Measurements from ENCODE around the gene DYSF.
A peak's percentile ranks its signal among the peaks of the same experiment; 100 is the strongest.

DYSF gene

DNA sequence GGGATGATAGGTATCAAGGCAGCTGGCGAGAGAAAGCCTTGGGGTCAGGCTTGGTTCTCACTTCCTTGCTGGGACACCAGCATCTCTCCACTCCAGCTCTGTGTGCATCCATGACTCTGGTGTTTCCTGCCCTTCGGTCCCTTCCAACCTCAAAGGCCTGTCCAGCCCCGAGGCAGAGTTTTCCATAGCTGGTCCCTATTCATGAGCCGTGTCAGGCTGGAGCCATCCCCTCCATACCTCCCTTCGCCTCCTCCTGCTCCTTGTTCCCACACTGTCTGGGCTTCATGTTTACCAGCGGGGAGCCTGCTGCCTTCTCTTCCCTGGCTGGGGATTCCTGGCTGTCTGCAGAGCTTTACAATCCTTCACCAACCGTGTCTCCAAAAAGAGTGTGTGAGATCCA, 51.2 kb downstream of the DYSF start:
- in situ Hi-C loops (cut with MboI; ENCODE audit: low pct_unique_long_range_greater_than_20kb, low sequenced_read_pairs, unreplicated experiment), result no loop called here
- no peak for DNase-seq (ENCODE audit: low spot score)

DNA sequence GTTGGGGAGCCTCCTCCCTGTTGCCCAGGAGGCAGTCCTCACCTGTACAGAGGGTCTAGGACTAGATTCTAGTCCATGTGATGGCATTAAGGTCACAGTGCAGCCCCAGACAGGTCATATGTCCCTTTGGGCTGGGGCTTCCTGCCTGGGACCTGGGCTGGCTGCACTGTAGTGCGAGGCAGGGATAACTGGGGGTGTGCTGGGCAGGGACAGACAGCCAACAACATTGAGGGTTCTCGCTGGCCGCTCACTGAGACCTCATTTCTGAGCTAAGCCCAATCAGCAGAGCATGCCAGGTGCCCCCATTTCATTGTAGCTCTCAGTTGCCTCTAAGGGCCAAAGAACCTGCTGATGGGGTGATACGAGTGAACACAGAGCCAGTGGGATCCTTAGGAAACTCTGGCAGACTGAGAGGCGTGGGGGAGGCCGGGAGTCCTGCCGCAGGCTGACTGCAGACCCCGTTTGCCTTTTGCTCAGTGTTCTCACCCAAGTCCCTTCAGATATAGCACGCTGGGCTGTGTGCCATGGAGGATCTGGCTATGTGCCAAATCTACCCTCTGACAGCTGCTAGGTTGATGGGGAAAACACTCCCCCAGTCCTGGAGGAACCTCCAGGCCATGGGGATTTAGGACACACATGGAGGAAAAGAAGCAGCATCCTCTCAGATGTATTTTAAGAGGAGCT, 51.9 kb downstream of the DYSF start:
- in situ Hi-C loops (cut with MboI; ENCODE audit: low pct_unique_long_range_greater_than_20kb, low sequenced_read_pairs, unreplicated experiment), result no loop called here
- TF ChIP-seq, protein P1, sequence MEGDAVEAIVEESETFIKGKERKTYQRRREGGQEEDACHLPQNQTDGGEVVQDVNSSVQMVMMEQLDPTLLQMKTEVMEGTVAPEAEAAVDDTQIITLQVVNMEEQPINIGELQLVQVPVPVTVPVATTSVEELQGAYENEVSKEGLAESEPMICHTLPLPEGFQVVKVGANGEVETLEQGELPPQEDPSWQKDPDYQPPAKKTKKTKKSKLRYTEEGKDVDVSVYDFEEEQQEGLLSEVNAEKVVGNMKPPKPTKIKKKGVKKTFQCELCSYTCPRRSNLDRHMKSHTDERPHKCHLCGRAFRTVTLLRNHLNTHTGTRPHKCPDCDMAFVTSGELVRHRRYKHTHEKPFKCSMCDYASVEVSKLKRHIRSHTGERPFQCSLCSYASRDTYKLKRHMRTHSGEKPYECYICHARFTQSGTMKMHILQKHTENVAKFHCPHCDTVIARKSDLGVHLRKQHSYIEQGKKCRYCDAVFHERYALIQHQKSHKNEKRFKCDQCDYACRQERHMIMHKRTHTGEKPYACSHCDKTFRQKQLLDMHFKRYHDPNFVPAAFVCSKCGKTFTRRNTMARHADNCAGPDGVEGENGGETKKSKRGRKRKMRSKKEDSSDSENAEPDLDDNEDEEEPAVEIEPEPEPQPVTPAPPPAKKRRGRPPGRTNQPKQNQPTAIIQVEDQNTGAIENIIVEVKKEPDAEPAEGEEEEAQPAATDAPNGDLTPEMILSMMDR (IDR thresholded peaks at IDR 0.05; ENCODE audit: extremely low read depth, insufficient read depth, missing control alignments), result no peak

More for the DNA sequence above, 51.2 kb downstream of the DYSF start:
- TF ChIP-seq, protein P1 (IDR thresholded peaks at IDR 0.05; ENCODE audit: extremely low read depth, insufficient read depth, missing control alignments), result no peak

DNA sequence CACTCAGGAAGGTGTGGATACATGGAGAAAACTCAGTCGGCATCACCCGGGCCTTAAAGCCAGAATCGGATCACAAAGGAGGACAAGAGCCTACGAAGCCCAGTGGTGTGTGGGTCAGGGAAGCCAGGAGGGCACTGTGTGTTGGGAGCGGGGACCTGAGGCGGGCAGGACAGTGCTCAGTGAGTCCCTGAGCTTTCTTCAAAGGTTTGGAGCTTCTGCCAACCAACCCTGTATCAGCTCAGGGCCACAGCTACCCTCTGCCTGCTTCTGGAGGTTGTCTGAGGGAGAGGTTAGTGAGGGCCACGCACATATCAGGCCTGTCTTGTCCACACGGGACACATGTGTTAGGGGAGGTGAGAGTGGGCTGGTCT, 52.4 kb downstream of the DYSF start:
- in situ Hi-C loops (cut with MboI; ENCODE audit: low pct_unique_long_range_greater_than_20kb, low sequenced_read_pairs, unreplicated experiment), result no loop called here
- no peak for DNase-seq (ENCODE audit: low spot score)
- TF ChIP-seq, protein P1 (IDR thresholded peaks at IDR 0.05; ENCODE audit: extremely low read depth, insufficient read depth, missing control alignments), result no peak

More for the DNA sequence above, 51.9 kb downstream of the DYSF start:
- no peak for DNase-seq (ENCODE audit: low spot score)

DNA sequence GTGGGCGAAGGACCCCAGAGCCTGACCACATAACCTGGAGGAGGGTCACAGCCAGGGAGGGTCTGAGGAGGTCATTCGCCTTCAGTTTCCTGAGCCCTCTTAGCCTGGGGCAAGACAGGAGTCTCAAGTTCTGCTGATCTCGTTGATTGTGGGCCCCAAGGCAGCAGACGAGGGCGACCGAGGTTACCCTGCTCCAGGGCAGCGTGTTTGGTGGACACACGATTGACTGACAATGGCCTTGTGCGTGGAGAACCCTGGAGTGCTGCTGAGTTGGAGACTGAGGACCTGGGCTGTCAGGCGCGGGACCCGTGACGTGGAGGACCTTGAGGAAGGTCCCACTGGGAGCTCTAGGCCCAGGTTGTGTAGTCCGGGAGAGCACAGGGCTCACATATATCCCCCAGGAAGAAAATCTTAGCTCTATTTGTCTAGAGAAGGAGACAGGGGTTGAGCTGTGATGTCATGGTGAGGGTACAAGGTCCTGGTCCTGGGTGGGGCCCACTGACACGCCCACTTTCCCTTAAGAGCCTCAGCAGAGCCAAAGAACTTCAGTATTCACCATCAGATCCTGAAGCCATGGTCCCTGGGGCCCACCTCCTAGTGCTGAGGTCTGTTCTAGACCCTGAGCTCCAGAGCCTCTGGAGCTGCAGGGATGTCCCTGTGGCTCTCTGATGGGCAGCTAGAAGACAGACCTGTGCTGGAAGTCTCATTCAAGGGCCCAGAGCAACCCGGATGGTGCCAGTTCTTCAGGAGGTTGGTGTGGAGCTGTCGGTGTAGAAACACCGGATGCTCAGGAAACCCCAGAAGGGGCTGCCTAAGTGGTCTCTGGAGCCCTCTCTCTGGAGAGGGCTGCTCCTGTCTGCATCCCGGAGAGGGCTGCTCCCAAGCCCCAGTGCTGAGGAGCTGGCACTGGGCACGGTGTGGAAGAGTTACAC, 53.1 kb downstream of the DYSF start:
- DNase-seq (ENCODE audit: low spot score), result no peak
- TF ChIP-seq, protein P1 (IDR thresholded peaks at IDR 0.05; ENCODE audit: extremely low read depth, insufficient read depth, missing control alignments), result no peak
- in situ Hi-C loops (cut with MboI; ENCODE audit: low pct_unique_long_range_greater_than_20kb, low sequenced_read_pairs, unreplicated experiment), result no loop called here

DNA sequence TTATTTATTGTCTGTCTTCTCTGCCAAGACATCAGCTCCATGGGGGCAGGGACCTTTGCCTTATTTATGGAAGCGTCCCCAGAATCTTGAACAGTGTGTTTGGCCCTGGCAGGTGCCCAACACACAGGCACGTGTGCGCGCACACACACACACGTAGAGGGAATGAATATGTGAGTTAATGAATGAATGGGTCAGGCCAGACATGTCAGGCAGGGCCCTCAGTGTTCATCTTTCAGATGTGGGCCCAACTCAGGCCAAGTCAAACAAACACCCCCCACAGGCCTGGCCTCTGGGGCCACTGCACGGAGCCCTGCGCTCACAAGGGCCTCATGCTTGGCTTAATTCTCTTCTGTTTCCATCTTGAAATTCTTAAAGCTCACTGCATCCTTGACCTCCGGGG, 54.1 kb downstream of the DYSF start:
- no peak for DNase-seq (ENCODE audit: low spot score)
- TF ChIP-seq, protein P1 (IDR thresholded peaks at IDR 0.05; ENCODE audit: extremely low read depth, insufficient read depth, missing control alignments), result no peak
- in situ Hi-C loops (cut with MboI; ENCODE audit: low pct_unique_long_range_greater_than_20kb, low sequenced_read_pairs, unreplicated experiment), result no loop called here

DNA sequence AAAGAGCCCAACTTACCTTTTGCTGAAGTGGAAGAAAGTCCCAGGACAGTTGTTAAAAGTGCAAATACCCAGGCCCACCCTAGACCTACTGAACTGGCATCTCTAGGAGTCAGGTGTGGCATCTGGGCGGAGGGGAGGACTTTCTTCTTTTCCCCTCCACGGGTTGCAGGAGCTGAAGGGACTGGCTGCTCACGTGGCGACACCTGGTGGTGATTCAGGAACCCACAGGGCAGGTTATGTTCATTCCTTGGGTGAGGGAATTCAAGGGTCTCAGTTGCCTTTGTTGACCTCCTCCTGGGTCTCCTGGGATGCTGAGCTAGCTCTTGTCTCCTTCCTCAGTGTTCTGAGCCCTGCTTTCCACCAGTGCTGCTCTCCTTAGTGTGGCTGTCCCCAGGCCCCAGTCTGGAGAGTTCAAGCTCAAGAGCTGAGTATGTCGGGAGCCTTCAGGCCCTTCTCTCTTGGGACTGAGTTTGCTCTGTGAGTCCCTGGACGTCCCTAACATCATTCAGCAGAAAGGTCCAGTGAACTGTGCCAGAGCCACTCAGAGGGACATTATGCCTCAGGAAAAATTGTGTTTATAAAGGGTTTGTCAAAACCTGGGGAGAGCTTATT, 56.9 kb downstream of the DYSF start:
- TF ChIP-seq, protein P1 (IDR thresholded peaks at IDR 0.05; ENCODE audit: extremely low read depth, insufficient read depth, missing control alignments), result peak; percentile 85
- DNase-seq (ENCODE audit: low spot score), result peak; percentile 88
- in situ Hi-C loops (cut with MboI; ENCODE audit: low pct_unique_long_range_greater_than_20kb, low sequenced_read_pairs, unreplicated experiment), result loop anchor here (5.0 kb wide), 1 partner anchor 208 kb away; no protein-coding TSS in a partner anchor

All from GM13977 (cell line).